SK-N-SH (cell line): ENCODE measurements around the gene SFRP5. TPM values are rescaled to one million over a fixed set of nuclear protein-coding genes. Genes with fewer than 3 reads are reported as not detected.

Experiments
- CTCF ChIA-PET: fragments of 300-600, 350-600 bp; formaldehyde crosslinking; extraction: SDS; loops from one replicate; lab custom pipeline; 2021; lab: Yijun Ruan, JAX
- POLR2A ChIA-PET: fragments of 350-600 bp; sonication (Branson Sonifier 250); formaldehyde crosslinking; extraction: SDS; loops from one replicate; lab custom pipeline; 2020; ENCODE audit warnings: antibody characterized with exemption, inconsistent platforms; lab: Yijun Ruan, JAX
- DNase-seq: peaks from one replicate; pipeline ENCODE4 v3.0.0; 2012
- H2AFZ ChIP-seq: fragments of 200-600 bp; sonication (generic); 2 replicates; pipeline ENCODE4 v1.8.1; 2016; ENCODE audit warnings: antibody characterized with exemption, mild to moderate bottlenecking, low read depth
- H3F3A ChIP-seq: fragments of 200-600 bp; sonication (generic); replicated peaks from 2 replicates; pipeline ENCODE3; 2016; ENCODE audit warnings: antibody characterized with exemption, mild to moderate bottlenecking; ENCODE audit not compliant: insufficient read depth
- H3K27ac ChIP-seq, 2 experiments: fragments of 200-500 bp in 1 of 2; fragments of 200-600 bp in 1 of 2; sonication (Bioruptor generic) in 1 of 2; sonication (generic), shearing (Covaris generic) in 1 of 2; 2 replicates each; pipeline versions ENCODE4 v1.5.1 to v1.6.1; 2014 to 2016; ENCODE audit warnings: low read depth in 2 of 2, inconsistent platforms in 1 of 2, low read length in 1 of 2, mild to moderate bottlenecking in 1 of 2, mixed read lengths in 1 of 2
- H3K27me3 ChIP-seq: fragments of 200-600 bp; sonication (generic), shearing (Covaris generic); 2 replicates; pipeline ENCODE4 v1.6.1; 2016; ENCODE audit warnings: mixed run types; ENCODE audit not compliant: insufficient read depth
- H3K36me3 ChIP-seq, 2 experiments: fragments of 200-500 bp in 1 of 2; fragments of 200-600 bp in 1 of 2; sonication (Bioruptor generic) in 1 of 2; sonication (generic) in 1 of 2; replicated peaks in 1 of 2; 2 replicates each; pipeline versions ENCODE3 to v1.5.1; 2014 to 2016; ENCODE audit warnings: low read length in 1 of 2, mild to moderate bottlenecking in 1 of 2; ENCODE audit not compliant: insufficient read depth in 2 of 2, control insufficient read depth in 1 of 2
- H3K4me1 ChIP-seq, 2 experiments: fragments of 200-500 bp in 1 of 2; fragments of 200-600 bp in 1 of 2; sonication (Bioruptor generic) in 1 of 2; sonication (generic), shearing (Covaris generic) in 1 of 2; 2 replicates each; pipeline versions ENCODE4 v1.5.1 to v1.6.1; 2014 to 2016; ENCODE audit warnings: low read depth in 1 of 2, low read length in 1 of 2, mixed run types in 1 of 2; ENCODE audit not compliant: insufficient read depth in 2 of 2, control insufficient read depth in 1 of 2
- H3K4me2 ChIP-seq: fragments of 200-600 bp; sonication (generic), shearing (Covaris generic); 2 replicates; pipeline ENCODE4 v1.6.1; 2017; ENCODE audit warnings: mixed run types
- H3K4me3 ChIP-seq, 2 experiments: fragments of 200-500 bp in 1 of 2; fragments of 200-600 bp in 1 of 2; sonication (Bioruptor generic) in 1 of 2; sonication (generic), shearing (Covaris generic) in 1 of 2; 2 replicates each; pipeline versions ENCODE4 v1.5.1 to v1.8.1; 2014 to 2016; ENCODE audit warnings: low read depth in 2 of 2, inconsistent platforms in 1 of 2, low read length in 1 of 2, mild to moderate bottlenecking in 1 of 2, mixed read lengths in 1 of 2, moderate library complexity in 1 of 2
- H3K79me2 ChIP-seq: fragments of 200-600 bp; sonication (generic); 2 replicates; pipeline ENCODE4 v1.8.1; 2017; ENCODE audit warnings: mild to moderate bottlenecking; ENCODE audit not compliant: insufficient read depth
- H3K9ac ChIP-seq: fragments of 200-600 bp; sonication (generic); 2 replicates; pipeline ENCODE4 v1.6.1; 2017; ENCODE audit warnings: mixed run types
- H3K9me2 ChIP-seq: fragments of 200-600 bp; sonication (generic); 2 replicates; pipeline ENCODE4 v1.6.1; 2017; ENCODE audit warnings: mixed run types
- H3K9me3 ChIP-seq: fragments of 200-600 bp; sonication (generic); 2 replicates; pipeline ENCODE4 v1.6.1; 2017; ENCODE audit warnings: mixed run types, mild to moderate bottlenecking, moderate library complexity
- H4K20me1 ChIP-seq: fragments of 200-600 bp; sonication (generic); 2 replicates; pipeline ENCODE4 v1.6.1; 2017; ENCODE audit warnings: mild to moderate bottlenecking, mixed run types; ENCODE audit not compliant: insufficient read depth
- CHD2 ChIP-seq: fragments of 150-350 bp; IDR thresholded peaks from 2 replicates; pipeline ENCODE4 v1.6.1; 2018; ENCODE audit warnings: low read length; ENCODE audit not compliant: partially characterized antibody
- EP300 ChIP-seq, 2 experiments: IDR thresholded peaks; 2 replicates each; pipeline versions ENCODE4 v1.4.0 to v1.6.1; 2012; ENCODE audit warnings: borderline replicate concordance in 1 of 2, low read depth in 1 of 2, low read length in 1 of 2
- EZH2phosphoT487 ChIP-seq: fragments of 200-600 bp; sonication (generic); IDR thresholded peaks from 2 replicates; pipeline ENCODE4 v1.6.1; 2017; ENCODE audit warnings: low read depth, mixed run types, mild to moderate bottlenecking, antibody characterized with exemption, moderate library complexity, borderline replicate concordance
- FOSL2 ChIP-seq: IDR thresholded peaks from 2 replicates; pipeline ENCODE4 v1.4.0; 2012; ENCODE audit warnings: low read depth, mild to moderate bottlenecking, moderate library complexity, borderline replicate concordance
- FOXM1 ChIP-seq: IDR thresholded peaks from 2 replicates; pipeline ENCODE4 v1.4.0; 2012; ENCODE audit warnings: low read depth, mild to moderate bottlenecking
- JUND ChIP-seq: IDR thresholded peaks from 2 replicates; pipeline ENCODE4 v1.4.0; 2012
- MEF2A ChIP-seq: IDR thresholded peaks from 2 replicates; pipeline ENCODE4 v1.4.0; 2012; ENCODE audit warnings: low read depth, borderline replicate concordance
- MXI1 ChIP-seq: IDR thresholded peaks from 2 replicates; pipeline ENCODE4 v1.6.1; 2012; ENCODE audit warnings: mild to moderate bottlenecking, low read depth, low read length, improper control_type of control experiment
- NRF1 ChIP-seq: IDR thresholded peaks from 2 replicates; pipeline ENCODE4 v1.6.1; 2012; ENCODE audit warnings: low read depth, mild to moderate bottlenecking, low read length
- POLR2AphosphoS5 ChIP-seq: IDR thresholded peaks from 2 replicates; pipeline ENCODE4 v1.6.1; 2012; ENCODE audit warnings: low read depth, low read length
- SIN3A ChIP-seq: IDR thresholded peaks from 2 replicates; pipeline ENCODE4 v1.6.1; 2012; ENCODE audit warnings: low read depth, mild to moderate bottlenecking, low read length, moderate library complexity, borderline replicate concordance
- SMC3 ChIP-seq: IDR thresholded peaks from 2 replicates; pipeline ENCODE4 v1.6.1; 2012; ENCODE audit warnings: low read depth, low read length, improper control_type of control experiment
- WGBS: methylation state at CpG from one replicate; pipeline ENCODE4 v1.1.6; 2017; ENCODE audit warnings: low lambda C conversion rate; 5-methylcytosine and 5-hydroxymethylcytosine counted together
- polyA plus RNA-seq, 3 experiments: library from polyadenylated mRNA; depleted of rRNA; stranded (reverse); fragments of >200 nt; gene quantifications; 2 replicates each; pipeline ENCODE4 v1.2.3, GENCODE V29; 2012
- TF ChIP-seq, protein P1 (sequence below): IDR thresholded peaks from 2 replicates; pipeline ENCODE4 v1.6.1; 2012; ENCODE audit warnings: mild to moderate bottlenecking, low read depth, low read length, moderate library complexity
- TF ChIP-seq, protein P2 (sequence below): fragments of 150-350 bp; IDR thresholded peaks from 2 replicates; pipeline ENCODE4 v1.6.1; 2016; ENCODE audit warnings: mild to moderate bottlenecking, low read depth, low read length

Gene SFRP5
- polyA plus RNA-seq, 1 of the 3 experiments (the other 2 are of a cell fraction): not detected

DNA sequence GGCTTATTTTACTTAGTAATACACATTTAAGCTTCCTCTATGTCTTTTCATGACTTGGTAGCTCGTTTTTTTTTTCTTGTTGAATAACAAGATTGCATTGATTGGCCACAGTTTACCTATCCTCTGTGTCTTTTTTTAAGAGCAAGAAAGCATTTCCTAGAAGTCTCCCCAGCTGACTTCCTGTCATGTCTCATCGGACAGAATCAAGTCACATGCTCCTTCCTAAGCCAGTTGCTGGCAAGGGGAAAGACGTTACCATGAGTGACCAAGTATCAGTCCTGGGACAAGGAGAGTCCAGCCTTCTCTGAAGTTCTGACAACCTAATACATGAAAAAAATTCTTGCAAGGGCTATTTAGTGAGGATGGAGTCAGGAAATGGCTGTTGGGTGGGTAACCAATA is 24.9 kb upstream of the SFRP5 start:
- TF ChIP-seq MXI1 (no peak), EZH2phosphoT487 (no peak), CHD2 (no peak), SMC3 (no peak), MEF2A (no peak), SIN3A (no peak), EP300 (IDR thresholded peaks at IDR 0.05; ENCODE audit: borderline replicate concordance in 1 of 2, low read depth in 1 of 2, low read length in 1 of 2) (no peak), POLR2AphosphoS5 (no peak), NRF1 (no peak)
- TF ChIP-seq, protein P1, sequence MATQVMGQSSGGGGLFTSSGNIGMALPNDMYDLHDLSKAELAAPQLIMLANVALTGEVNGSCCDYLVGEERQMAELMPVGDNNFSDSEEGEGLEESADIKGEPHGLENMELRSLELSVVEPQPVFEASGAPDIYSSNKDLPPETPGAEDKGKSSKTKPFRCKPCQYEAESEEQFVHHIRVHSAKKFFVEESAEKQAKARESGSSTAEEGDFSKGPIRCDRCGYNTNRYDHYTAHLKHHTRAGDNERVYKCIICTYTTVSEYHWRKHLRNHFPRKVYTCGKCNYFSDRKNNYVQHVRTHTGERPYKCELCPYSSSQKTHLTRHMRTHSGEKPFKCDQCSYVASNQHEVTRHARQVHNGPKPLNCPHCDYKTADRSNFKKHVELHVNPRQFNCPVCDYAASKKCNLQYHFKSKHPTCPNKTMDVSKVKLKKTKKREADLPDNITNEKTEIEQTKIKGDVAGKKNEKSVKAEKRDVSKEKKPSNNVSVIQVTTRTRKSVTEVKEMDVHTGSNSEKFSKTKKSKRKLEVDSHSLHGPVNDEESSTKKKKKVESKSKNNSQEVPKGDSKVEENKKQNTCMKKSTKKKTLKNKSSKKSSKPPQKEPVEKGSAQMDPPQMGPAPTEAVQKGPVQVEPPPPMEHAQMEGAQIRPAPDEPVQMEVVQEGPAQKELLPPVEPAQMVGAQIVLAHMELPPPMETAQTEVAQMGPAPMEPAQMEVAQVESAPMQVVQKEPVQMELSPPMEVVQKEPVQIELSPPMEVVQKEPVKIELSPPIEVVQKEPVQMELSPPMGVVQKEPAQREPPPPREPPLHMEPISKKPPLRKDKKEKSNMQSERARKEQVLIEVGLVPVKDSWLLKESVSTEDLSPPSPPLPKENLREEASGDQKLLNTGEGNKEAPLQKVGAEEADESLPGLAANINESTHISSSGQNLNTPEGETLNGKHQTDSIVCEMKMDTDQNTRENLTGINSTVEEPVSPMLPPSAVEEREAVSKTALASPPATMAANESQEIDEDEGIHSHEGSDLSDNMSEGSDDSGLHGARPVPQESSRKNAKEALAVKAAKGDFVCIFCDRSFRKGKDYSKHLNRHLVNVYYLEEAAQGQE: no peak
- TF ChIP-seq, protein P2, sequence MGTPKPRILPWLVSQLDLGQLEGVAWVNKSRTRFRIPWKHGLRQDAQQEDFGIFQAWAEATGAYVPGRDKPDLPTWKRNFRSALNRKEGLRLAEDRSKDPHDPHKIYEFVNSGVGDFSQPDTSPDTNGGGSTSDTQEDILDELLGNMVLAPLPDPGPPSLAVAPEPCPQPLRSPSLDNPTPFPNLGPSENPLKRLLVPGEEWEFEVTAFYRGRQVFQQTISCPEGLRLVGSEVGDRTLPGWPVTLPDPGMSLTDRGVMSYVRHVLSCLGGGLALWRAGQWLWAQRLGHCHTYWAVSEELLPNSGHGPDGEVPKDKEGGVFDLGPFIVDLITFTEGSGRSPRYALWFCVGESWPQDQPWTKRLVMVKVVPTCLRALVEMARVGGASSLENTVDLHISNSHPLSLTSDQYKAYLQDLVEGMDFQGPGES: no peak
- Histone ChIP-seq H3K4me1 (peaks cover 0 to 3% of the 10 kb centered on the region in 2 experiments; a peak in 1 of 4 replicates), H3K79me2 (no peaks in the 10 kb centered on the region), H3F3A (no peaks in the 10 kb centered on the region), H4K20me1 (no peaks in the 10 kb centered on the region), H3K9me3 (no peaks in the 10 kb centered on the region), H3K27ac (no peak overlapping the region), H3K4me2 (no peak overlapping the region), H2AFZ (no peak overlapping the region), H3K9me2 (no peaks in the 10 kb centered on the region), H3K27me3 (no peaks in the 10 kb centered on the region; the same call in 1 of the 2 replicates), H3K9ac (no peak overlapping the region), H3K36me3 (no peaks in the 10 kb centered on the region), H3K4me3 (no peak overlapping the region)
- DNase-seq: no peak
- ChIA-PET POLR2A (no interaction called here), CTCF (interaction anchor here (0.9 to 14.3 kb wide), 3 partner anchors 25 to 74 kb away, joined by 3 to 277 read pairs (median 3); no protein-coding TSS in a partner anchor)
- 41% methylated on average over 3 of the region's 3 CpGs for WGBS

GRCh38 chr10:97795886-97796285 is 24.1 kb upstream of the SFRP5 start:
- DNase-seq: no peak
- POLR2A ChIA-PET: no interaction called here
- no peaks in the 10 kb centered on the region for H3K79me2 ChIP-seq
- H3K4me2 ChIP-seq: no peak overlapping the region
- no peaks in the 10 kb centered on the region for H4K20me1 ChIP-seq
- H2AFZ ChIP-seq: no peak overlapping the region
- no peak overlapping the region for H3K4me3 ChIP-seq
- H3F3A ChIP-seq: no peaks in the 10 kb centered on the region
- no peak overlapping the region for H3K9ac ChIP-seq
- CTCF ChIA-PET: interaction anchor here (0.9 to 14.3 kb wide), 4 partner anchors 14 to 75 kb away, joined by 3 to 277 read pairs (median 3); no protein-coding TSS in a partner anchor
- 58% methylated on average over 4 of the region's 4 CpGs for WGBS
- H3K27me3 ChIP-seq: no peaks in the 10 kb centered on the region
- H3K36me3 ChIP-seq: no peaks in the 10 kb centered on the region
- TF ChIP-seq FOSL2: no peak
- no peak for TF ChIP-seq CHD2
- no peak for TF ChIP-seq SIN3A
- no peak for TF ChIP-seq FOXM1
- TF ChIP-seq JUND: no peak
- no peaks in the 10 kb centered on the region for H3K9me3 ChIP-seq
- H3K9me2 ChIP-seq: no peaks in the 10 kb centered on the region
- H3K27ac ChIP-seq: no peak overlapping the region
- H3K4me1 ChIP-seq: peaks cover 0 to 9% of the 10 kb centered on the region in 2 experiments; a peak in 1 of 4 replicates
